Skin epidermis (tissue), 12 donors: ENCODE measurements around the gene FAM180A.
"Not testable (repeated sequence)": the region's sequence is repeated elsewhere in the genome, so short reads cannot be mapped to it uniquely, and the experiment has no call there.

ENCODE experiments used
- H3K27ac ChIP-seq, 21 experiments: fragments of 200-600 bp; sonication (generic) in 11 of 21; one replicate each; pipeline ENCODE4 v1.5.0; 2020; ENCODE audit warnings: mild to moderate bottlenecking in 3 of 21, inconsistent platforms in 2 of 21, moderate library complexity in 2 of 21
- H3K4me3 ChIP-seq, 7 experiments: fragments of 200-600 bp; sonication (generic) in 2 of 7; one replicate each; pipeline ENCODE4 v1.5.0; 2020; ENCODE audit warnings: inconsistent platforms in 2 of 7, mild to moderate bottlenecking in 2 of 7, moderate library complexity in 1 of 7

Gene FAM180A

GRCh38 chr7:135693558-135693957, 55.1 kb downstream of the FAM180A start:
- Histone ChIP-seq H3K27ac (no peak overlapping the region), H3K4me3 (no peak overlapping the region)

GRCh38 chr7:135692606-135693005, 56.0 kb downstream of the FAM180A start:
- not testable (repeated sequence) for H3K4me3 ChIP-seq, H3K27ac ChIP-seq

GRCh38 chr7:135692055-135692454, 56.6 kb downstream of the FAM180A start:
- Histone ChIP-seq H3K4me3 (no peak overlapping the region), H3K27ac (no peak overlapping the region)

GRCh38 chr7:135690566-135690965, 58.0 kb downstream of the FAM180A start:
- H3K27ac ChIP-seq: no peak overlapping the region
- H3K4me3 ChIP-seq: no peak overlapping the region

GRCh38 chr7:135687466-135687865, 61.1 kb downstream of the FAM180A start:
- Histone ChIP-seq H3K27ac (no peak overlapping the region), H3K4me3 (no peak overlapping the region)

- no peak overlapping the region for H3K4me3 ChIP-seq
- H3K27ac ChIP-seq: peak overlapping the region in 1 of 21 experiments; percentile 54
Measured at GRCh38 chr7:135685306-135686084, 63.1 kb downstream of the FAM180A start.

GRCh38 chr7:135684699-135685098, 63.9 kb downstream of the FAM180A start:
- no peak overlapping the region for H3K27ac ChIP-seq
- H3K4me3 ChIP-seq: no peak overlapping the region

- Histone ChIP-seq H3K27ac (no peak overlapping the region), H3K4me3 (no peak overlapping the region)
Measured at GRCh38 chr7:135684136-135684535, 64.5 kb downstream of the FAM180A start.

- peak overlapping the region in 4 of 21 experiments; percentile 17 to 54 (median 20) for H3K27ac ChIP-seq
Measured at GRCh38 chr7:135683609-135684008, 65.0 kb downstream of the FAM180A start.

GRCh38 chr7:135682191-135682590, 66.4 kb downstream of the FAM180A start:
- Histone ChIP-seq H3K27ac (no peak overlapping the region), H3K4me3 (no peak overlapping the region)

More at GRCh38 chr7:135683609-135684008, 65.0 kb downstream of the FAM180A start:
- H3K4me3 ChIP-seq: no peak overlapping the region

- H3K4me3 ChIP-seq: no peak overlapping the region
- no peak overlapping the region for H3K27ac ChIP-seq
Measured at GRCh38 chr7:135681762-135682161, 66.9 kb downstream of the FAM180A start.
